SJSA1 (cell line): ENCODE results near the gene NEK7. TPM values are rescaled to one million over a fixed set of nuclear protein-coding genes. Genes with fewer than 3 reads are reported as not detected.
A peak's percentile ranks its signal among the peaks of the same experiment; 100 is the strongest.
"Not testable (repeated sequence)": the region's sequence is repeated elsewhere in the genome, so short reads cannot be mapped to it uniquely, and the experiment has no call there.

Source experiments
- DNase-seq, 2 experiments: peaks; one replicate each; pipeline ENCODE4 v3.0.0-alpha.2; 2015 to 2020; ENCODE audit warnings: low spot score in 2 of 2, low read depth in 1 of 2
- H3K27ac ChIP-seq: fragments of 250-450 bp; sonication (Bioruptor Pico); 2 replicates; pipeline ENCODE4 v1.5.1; 2020; ENCODE audit warnings: mild to moderate bottlenecking, moderate library complexity
- H3K27me3 ChIP-seq: fragments of 250-450 bp; sonication (Bioruptor Pico); replicated peaks from 2 replicates; pipeline ENCODE4 v1.5.1; 2020; ENCODE audit warnings: mild to moderate bottlenecking, moderate library complexity
- H3K36me3 ChIP-seq: fragments of 250-450 bp; sonication (Bioruptor Pico); 2 replicates; pipeline ENCODE4 v1.5.1; 2020; ENCODE audit warnings: mild to moderate bottlenecking
- H3K4me1 ChIP-seq: fragments of 250-450 bp; sonication (Bioruptor Pico); replicated peaks from 2 replicates; pipeline ENCODE4 v1.6.1; 2021; ENCODE audit warnings: mild to moderate bottlenecking
- H3K4me3 ChIP-seq: fragments of 250-450 bp; sonication (Bioruptor Pico); 2 replicates; pipeline ENCODE4 v1.5.1; 2020; ENCODE audit warnings: mild to moderate bottlenecking
- H3K9me3 ChIP-seq: fragments of 250-450 bp; sonication (Bioruptor Pico); replicated peaks from 2 replicates; pipeline ENCODE4 v1.5.1; 2020; ENCODE audit warnings: mild to moderate bottlenecking
- total RNA-seq: library from RNA; depleted of rRNA; stranded (reverse); fragments of >200 nt; shearing (Covaris generic); gene quantifications from 2 replicates; pipeline ENCODE4 v1.2.3, GENCODE V29; 2014

The NEK7 gene
- total RNA-seq, 1 experiment from 2014 or later = 136 TPM

- H3K4me1 ChIP-seq = peaks cover 35% of the 10 kb centered on the region
- no peaks in the 10 kb centered on the region for H3K36me3 ChIP-seq
- DNase-seq = peak; percentile 74 to 77
- H3K27ac ChIP-seq = peak overlapping the region; percentile 16
- no peaks in the 10 kb centered on the region; the same call in 1 of the 2 replicates for H3K9me3 ChIP-seq
- H3K27me3 ChIP-seq = no peaks in the 10 kb centered on the region
- H3K4me3 ChIP-seq = no peak overlapping the region
These were observed 30.6 kb upstream of the NEK7 start for GRCh38 chr1:198125995-198126735.

GRCh38 chr1:198128533-198128932, 28.3 kb upstream of the NEK7 start:
- Histone ChIP-seq H3K27ac (no peak overlapping the region), H3K36me3 (no peaks in the 10 kb centered on the region), H3K27me3 (no peaks in the 10 kb centered on the region), H3K9me3 (no peaks in the 10 kb centered on the region), H3K4me1 (peaks cover 19% of the 10 kb centered on the region), H3K4me3 (no peak overlapping the region)
- DNase-seq = no peak

GRCh38 chr1:198130053-198130452, 26.7 kb upstream of the NEK7 start:
- peaks cover 15% of the 10 kb centered on the region for H3K4me1 ChIP-seq
- H3K4me3 ChIP-seq, DNase-seq, H3K27ac ChIP-seq, H3K27me3 ChIP-seq, H3K36me3 ChIP-seq, H3K9me3 ChIP-seq: not testable (repeated sequence)

GRCh38 chr1:198132060-198132781, 24.6 kb upstream of the NEK7 start:
- DNase-seq = no peak
- Histone ChIP-seq H3K9me3 (no peaks in the 10 kb centered on the region), H3K4me3 (no peak overlapping the region), H3K27ac (no peak overlapping the region), H3K4me1 (no peaks in the 10 kb centered on the region), H3K27me3 (no peaks in the 10 kb centered on the region), H3K36me3 (no peaks in the 10 kb centered on the region)

- DNase-seq = no peak
- Histone ChIP-seq H3K27me3 (no peaks in the 10 kb centered on the region), H3K27ac (no peak overlapping the region), H3K9me3 (no peaks in the 10 kb centered on the region), H3K36me3 (no peaks in the 10 kb centered on the region), H3K4me3 (no peak overlapping the region), H3K4me1 (no peaks in the 10 kb centered on the region)
These were observed 22.5 kb upstream of the NEK7 start for GRCh38 chr1:198134252-198134651.

- H3K4me1 ChIP-seq = no peaks in the 10 kb centered on the region
- no peaks in the 10 kb centered on the region for H3K27me3 ChIP-seq
- no peak overlapping the region for H3K4me3 ChIP-seq
- H3K27ac ChIP-seq = no peak overlapping the region
- H3K9me3 ChIP-seq = no peaks in the 10 kb centered on the region
- DNase-seq = no peak
- H3K36me3 ChIP-seq = no peaks in the 10 kb centered on the region
These were observed 21.4 kb upstream of the NEK7 start for GRCh38 chr1:198135366-198135765.

- no peaks in the 10 kb centered on the region for H3K4me1 ChIP-seq
These were observed 15.0 kb upstream of the NEK7 start for GRCh38 chr1:198141668-198142351.

GRCh38 chr1:198143797-198144196, 13.0 kb upstream of the NEK7 start:
- H3K9me3 ChIP-seq = no peaks in the 10 kb centered on the region

More at GRCh38 chr1:198141668-198142351, 15.0 kb upstream of the NEK7 start:
- Histone ChIP-seq H3K27me3 (no peaks in the 10 kb centered on the region), H3K4me3 (no peak overlapping the region), H3K27ac (no peak overlapping the region), H3K36me3 (no peaks in the 10 kb centered on the region), H3K9me3 (no peaks in the 10 kb centered on the region)
- no peak for DNase-seq

GRCh38 chr1:198147216-198147615, 9.6 kb upstream of the NEK7 start:
- no peaks in the 10 kb centered on the region for H3K4me1 ChIP-seq
- no peak overlapping the region for H3K27ac ChIP-seq
- H3K27me3 ChIP-seq = no peaks in the 10 kb centered on the region
- H3K36me3 ChIP-seq = no peaks in the 10 kb centered on the region
- no peak overlapping the region for H3K4me3 ChIP-seq
- no peaks in the 10 kb centered on the region for H3K9me3 ChIP-seq
- no peak for DNase-seq

More at GRCh38 chr1:198143797-198144196, 13.0 kb upstream of the NEK7 start:
- no peak overlapping the region for H3K27ac ChIP-seq
- H3K36me3 ChIP-seq = no peaks in the 10 kb centered on the region
- no peaks in the 10 kb centered on the region for H3K4me1 ChIP-seq
- H3K27me3 ChIP-seq = no peaks in the 10 kb centered on the region
- DNase-seq = no peak
- no peak overlapping the region for H3K4me3 ChIP-seq

GRCh38 chr1:198150369-198150768, 6.4 kb upstream of the NEK7 start:
- Histone ChIP-seq H3K27me3 (no peaks in the 10 kb centered on the region), H3K36me3 (no peaks in the 10 kb centered on the region), H3K4me1 (peaks cover 7% of the 10 kb centered on the region), H3K4me3 (no peak overlapping the region), H3K9me3 (no peaks in the 10 kb centered on the region), H3K27ac (no peak overlapping the region)
- no peak for DNase-seq

- Histone ChIP-seq H3K4me1 (peaks cover 18% of the 10 kb centered on the region), H3K27me3 (no peaks in the 10 kb centered on the region), H3K9me3 (no peaks in the 10 kb centered on the region), H3K36me3 (no peaks in the 10 kb centered on the region), H3K4me3 (no peak overlapping the region), H3K27ac (no peak overlapping the region)
- no peak for DNase-seq
These were observed 5.1 kb upstream of the NEK7 start for GRCh38 chr1:198151688-198152087.

- no peak overlapping the region for H3K4me3 ChIP-seq
- no peaks in the 10 kb centered on the region for H3K27me3 ChIP-seq
- no peak overlapping the region for H3K27ac ChIP-seq
- H3K36me3 ChIP-seq = peaks cover 8% of the 10 kb centered on the region
- no peaks in the 10 kb centered on the region; the same call in 1 of the 2 replicates for H3K9me3 ChIP-seq
- H3K4me1 ChIP-seq = peaks cover 22% of the 10 kb centered on the region
- DNase-seq = no peak
These were observed 3.7 kb upstream of the NEK7 start for GRCh38 chr1:198153103-198153502.

- H3K27ac ChIP-seq = no peak overlapping the region
- no peaks in the 10 kb centered on the region for H3K27me3 ChIP-seq
These were observed 3.0 kb upstream of the NEK7 start for GRCh38 chr1:198153804-198154203.

GRCh38 chr1:198155253-198155652, 1.5 kb upstream of the NEK7 start:
- peak in 1 of 2 experiments; percentile 76 for DNase-seq
- Histone ChIP-seq H3K27me3 (no peaks in the 10 kb centered on the region), H3K27ac (no peak overlapping the region), H3K4me3 (no peak overlapping the region), H3K36me3 (peaks cover 8% of the 10 kb centered on the region), H3K4me1 (peaks cover 40% of the 10 kb centered on the region), H3K9me3 (no peaks in the 10 kb centered on the region; the same call in 1 of the 2 replicates)

More at GRCh38 chr1:198153804-198154203, 3.0 kb upstream of the NEK7 start:
- H3K9me3 ChIP-seq = no peaks in the 10 kb centered on the region; the same call in 1 of the 2 replicates
- H3K36me3 ChIP-seq = peaks cover 8% of the 10 kb centered on the region
- no peak for DNase-seq
- no peak overlapping the region for H3K4me3 ChIP-seq
- peaks cover 29% of the 10 kb centered on the region for H3K4me1 ChIP-seq
